GM21381 (cell line): Measurements from ENCODE around the gene FABP3.
"Not testable (repeated sequence)": the region's sequence is repeated elsewhere in the genome, so short reads cannot be mapped to it uniquely, and the experiment has no call there.

Experiments used
- ATAC-seq: cut with Tn5 transposase; IDR thresholded peaks from one replicate; pipeline ENCODE4 v1.9.1; 2021; ENCODE audit warnings: mild to moderate bottlenecking, moderate library complexity; ENCODE audit not compliant: unreplicated experiment

FABP3 gene

GRCh38 chr1:31399976-31400375 lies 27.1 kb upstream of the FABP3 start:
- ATAC-seq = no peak

- no peak for ATAC-seq
Observed at GRCh38 chr1:31398246-31398645, 25.4 kb upstream of the FABP3 start.

GRCh38 chr1:31397360-31398095 lies 24.7 kb upstream of the FABP3 start:
- no peak for ATAC-seq

GRCh38 chr1:31396633-31397351 lies 23.9 kb upstream of the FABP3 start:
- no peak for ATAC-seq

- peak; percentile 62 for ATAC-seq
Observed at GRCh38 chr1:31394584-31395193, 21.8 kb upstream of the FABP3 start.

- ATAC-seq = no peak
Observed at GRCh38 chr1:31393463-31393862, 20.6 kb upstream of the FABP3 start.

GRCh38 chr1:31390071-31390470 lies 17.2 kb upstream of the FABP3 start:
- ATAC-seq = no peak

- ATAC-seq = no peak
Observed at GRCh38 chr1:31389616-31390015, 16.7 kb upstream of the FABP3 start.

- no peak for ATAC-seq
Observed at GRCh38 chr1:31387612-31388011, 14.7 kb upstream of the FABP3 start.

GRCh38 chr1:31386576-31387243 lies 13.8 kb upstream of the FABP3 start:
- ATAC-seq = not testable (repeated sequence)

- ATAC-seq = no peak
Observed at GRCh38 chr1:31383967-31384366, 11.1 kb upstream of the FABP3 start.

GRCh38 chr1:31382379-31382989 lies 9.6 kb upstream of the FABP3 start:
- no peak for ATAC-seq

GRCh38 chr1:31381394-31382294 lies 8.8 kb upstream of the FABP3 start:
- ATAC-seq = no peak

GRCh38 chr1:31380181-31380580 lies 7.3 kb upstream of the FABP3 start:
- no peak for ATAC-seq

- no peak for ATAC-seq
Observed at GRCh38 chr1:31378001-31378400, 5.1 kb upstream of the FABP3 start.

GRCh38 chr1:31377364-31377863 lies 4.5 kb upstream of the FABP3 start:
- ATAC-seq = no peak

- ATAC-seq = no peak
Observed at GRCh38 chr1:31376375-31377134, 3.7 kb upstream of the FABP3 start.

GRCh38 chr1:31374511-31375196 lies 1.8 kb upstream of the FABP3 start:
- no peak for ATAC-seq
